Measurements from ENCODE around the gene RIC1. TPM values are rescaled to one million over a fixed set of nuclear protein-coding genes. Genes with fewer than 3 reads are reported as not detected.

Gene RIC1
- total and polyA plus RNA-seq, 2 of the 8 experiments (the other 6 are each of a cell fraction or from before 2014, with no cell fraction given), result 10.7 to 24.5 TPM

GRCh38 chr9:5621327-5621726, 7.6 kb upstream of the RIC1 start:
- no peak overlapping the region for H3K9ac ChIP-seq (replicated peaks in 1 of 4; ENCODE audit: extremely low read depth in 1 of 4, low read depth in 3 of 4, low read length in 3 of 4)
- no peak overlapping the region for H3K18ac ChIP-seq (ENCODE audit: extremely low read depth, low read length)
- H3K79me2 ChIP-seq (ENCODE audit: control insufficient read depth in 1 of 2, insufficient read depth in 2 of 2, low read length in 2 of 2), result no peaks in the 10 kb centered on the region
- H2AK5ac ChIP-seq (ENCODE audit: low read depth, low read length), result no peak overlapping the region
- FAIRE-seq (no peak), DNase-seq (ENCODE audit: low read depth in 1 of 2, low spot score in 2 of 2) (no peak)
- WGBS, 2 experiments (ENCODE audit: extremely low coverage in 1 of 2, insufficient coverage in 1 of 2, insufficient read length in 1 of 2, insufficient replicate concordance in 2 of 2, low coverage in 1 of 2, low lambda C conversion rate in 2 of 2, missing lambda C conversion rate in 1 of 2), result 92% methylated on average over 4 of the region's 4 CpGs; no CpG with 5 or more reads in 1 of the 2 experiments
- H2AFZ ChIP-seq (ENCODE audit: low read length), result no peak overlapping the region
- H2BK15ac ChIP-seq (ENCODE audit: low read length), result no peak overlapping the region
- H4K20me1 ChIP-seq (replicated peaks in 1 of 2; ENCODE audit: control insufficient read depth in 1 of 2, insufficient read depth in 2 of 2, low read length in 2 of 2), result no peaks in the 10 kb centered on the region
- no peaks in the 10 kb centered on the region for H3K36me3 ChIP-seq (ENCODE audit: control insufficient read depth in 2 of 4, insufficient read depth in 4 of 4, low read length in 3 of 4)
- H3K4me3 ChIP-seq (ENCODE audit: extremely low read depth in 1 of 4, insufficient read depth in 2 of 4, low read depth in 3 of 4, low read length in 4 of 4), result no peak overlapping the region
- H2BK120ac ChIP-seq (replicated peaks; ENCODE audit: low read depth, low read length), result no peak overlapping the region
- H3K27me3 ChIP-seq (replicated peaks in 1 of 4; ENCODE audit: control insufficient read depth in 3 of 4, extremely low read depth in 1 of 4, insufficient read depth in 3 of 4, low read length in 3 of 4), result no peaks in the 10 kb centered on the region
- H2BK12ac ChIP-seq (ENCODE audit: low read depth, low read length), result no peak overlapping the region
- no peak overlapping the region for H2BK5ac ChIP-seq (ENCODE audit: low read depth, low read length)
- H4K8ac ChIP-seq (ENCODE audit: extremely low read depth, insufficient read depth, low read length), result no peak overlapping the region
- no peaks in the 10 kb centered on the region for H3K4me1 ChIP-seq (replicated peaks in 1 of 4; ENCODE audit: control insufficient read depth in 3 of 4, insufficient read depth in 4 of 4, low read length in 3 of 4)
- H3K23ac ChIP-seq (ENCODE audit: insufficient read length), result no peak overlapping the region
- no peak overlapping the region for H2BK20ac ChIP-seq (ENCODE audit: low read length)
- H3K56ac ChIP-seq (replicated peaks; ENCODE audit: insufficient read length, low read depth, low read length), result no peak overlapping the region
- no peaks in the 10 kb centered on the region for H3K23me2 ChIP-seq (ENCODE audit: low read depth, low read length)
- no peak overlapping the region for H3K27ac ChIP-seq (ENCODE audit: low read depth, low read length)
- no peak overlapping the region for H3K4me2 ChIP-seq (ENCODE audit: insufficient read depth in 1 of 2, low read depth in 2 of 2, low read length in 2 of 2)
- H4K5ac ChIP-seq (ENCODE audit: insufficient read length, low read depth, low read length), result no peak overlapping the region
- H3K14ac ChIP-seq (ENCODE audit: insufficient read length), result no peak overlapping the region
- H3K9me3 ChIP-seq (ENCODE audit: insufficient read depth in 2 of 2, low read depth in 1 of 2, low read length in 1 of 2), result no peaks in the 10 kb centered on the region
- ChIA-PET POLR2A (ENCODE audit: partially characterized antibody) (no interaction called here), CTCF (ENCODE audit: partially characterized antibody) (no interaction called here)
- no peak overlapping the region for H4K91ac ChIP-seq (replicated peaks; ENCODE audit: insufficient read length, low read length)
- H3K79me1 ChIP-seq (ENCODE audit: low read depth, low read length), result no peaks in the 10 kb centered on the region; the same call in 1 of the 2 replicates
- no peak overlapping the region for H3K4ac ChIP-seq (replicated peaks; ENCODE audit: insufficient read length, low read depth, low read length)
- TF ChIP-seq SP1 (IDR thresholded peaks at IDR 0.05; ENCODE audit: low read depth, low read length) (no peak), ATF2 (IDR thresholded peaks at IDR 0.05; ENCODE audit: low read length) (no peak), KDM5A (IDR thresholded peaks at IDR 0.05; ENCODE audit: low read length) (no peak), HDAC6 (IDR thresholded peaks at IDR 0.05; ENCODE audit: low read depth, low read length) (no peak), E2F6 (IDR thresholded peaks at IDR 0.05) (no peak), SP4 (IDR thresholded peaks at IDR 0.05; ENCODE audit: low read length) (no peak), BACH1 (IDR thresholded peaks at IDR 0.05; ENCODE audit: low read length) (no peak), TBP (IDR thresholded peaks at IDR 0.05; ENCODE audit: low read depth, low read length) (no peak), CEBPB (IDR thresholded peaks at IDR 0.05; ENCODE audit: low read depth, low read length) (no peak), SUZ12 (IDR thresholded peaks at IDR 0.05; ENCODE audit: low read length) (no peak), POLR2AphosphoS5 (IDR thresholded peaks at IDR 0.05; ENCODE audit: low read depth, low read length) (no peak), RBBP5 (IDR thresholded peaks at IDR 0.05; ENCODE audit: borderline replicate concordance, low read depth, low read length) (no peak), SRF (IDR thresholded peaks at IDR 0.05; ENCODE audit: low read depth, low read length) (no peak), NANOG (IDR thresholded peaks at IDR 0.05; ENCODE audit: insufficient read depth, low read depth, low read length, poor library complexity, severe bottlenecking) (no peak)
